ENCODE results near the gene PPA2. TPM values are rescaled to one million over a fixed set of nuclear protein-coding genes. Genes with fewer than 3 reads are reported as not detected.

PPA2 gene
- polyA plus RNA-seq, 1 donor from 2014 or later: 151 TPM

DNA sequence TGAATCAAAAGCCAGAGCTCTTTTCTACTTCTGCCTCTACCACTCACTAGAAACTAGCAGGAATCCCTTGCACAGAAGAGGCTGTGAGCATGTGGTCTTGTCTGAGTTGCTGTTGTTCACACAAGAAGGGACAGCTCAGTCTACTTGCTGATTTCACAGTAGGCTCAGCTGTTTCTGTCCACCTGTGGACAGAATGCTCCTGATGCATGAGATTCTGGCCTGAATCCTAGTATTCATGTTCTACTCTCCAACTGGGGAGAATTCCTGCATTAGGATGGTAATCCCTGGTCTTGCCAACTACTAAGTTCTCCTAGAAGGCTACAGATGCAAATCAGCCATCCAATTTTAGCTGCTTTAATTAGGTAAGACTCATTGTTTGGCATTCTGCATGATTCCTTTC, 112.8 kb downstream of the PPA2 start:
- TF ChIP-seq SMC3 (conservative IDR thresholded peaks at IDR 0.05; ENCODE audit: poor library complexity) (no peak), POLR2AphosphoS5 (IDR thresholded peaks at IDR 0.05) (no peak), REST (IDR thresholded peaks at IDR 0.05; ENCODE audit: borderline replicate concordance) (no peak), CTCF (IDR thresholded peaks at IDR 0.05; ENCODE audit: poor library complexity, severe bottlenecking) (no peak), EP300 (conservative IDR thresholded peaks at IDR 0.05; ENCODE audit: poor library complexity, severe bottlenecking) (no peak), TAF1 (IDR thresholded peaks at IDR 0.05; ENCODE audit: low read depth) (no peak), RAD21 (conservative IDR thresholded peaks at IDR 0.05) (no peak), MXI1 (conservative IDR thresholded peaks at IDR 0.05; ENCODE audit: poor library complexity, severe bottlenecking) (no peak), EZH2 (IDR thresholded peaks at IDR 0.05; ENCODE audit: borderline replicate concordance, insufficient read depth, low read length, poor library complexity, severe bottlenecking) (no peak)
- no peaks in the 10 kb centered on the region for H3K27me3 ChIP-seq (ENCODE audit: insufficient read depth, low read depth, low read length)
- H3K9me2 ChIP-seq (ENCODE audit: insufficient read depth, low read length): no peaks in the 10 kb centered on the region

DNA sequence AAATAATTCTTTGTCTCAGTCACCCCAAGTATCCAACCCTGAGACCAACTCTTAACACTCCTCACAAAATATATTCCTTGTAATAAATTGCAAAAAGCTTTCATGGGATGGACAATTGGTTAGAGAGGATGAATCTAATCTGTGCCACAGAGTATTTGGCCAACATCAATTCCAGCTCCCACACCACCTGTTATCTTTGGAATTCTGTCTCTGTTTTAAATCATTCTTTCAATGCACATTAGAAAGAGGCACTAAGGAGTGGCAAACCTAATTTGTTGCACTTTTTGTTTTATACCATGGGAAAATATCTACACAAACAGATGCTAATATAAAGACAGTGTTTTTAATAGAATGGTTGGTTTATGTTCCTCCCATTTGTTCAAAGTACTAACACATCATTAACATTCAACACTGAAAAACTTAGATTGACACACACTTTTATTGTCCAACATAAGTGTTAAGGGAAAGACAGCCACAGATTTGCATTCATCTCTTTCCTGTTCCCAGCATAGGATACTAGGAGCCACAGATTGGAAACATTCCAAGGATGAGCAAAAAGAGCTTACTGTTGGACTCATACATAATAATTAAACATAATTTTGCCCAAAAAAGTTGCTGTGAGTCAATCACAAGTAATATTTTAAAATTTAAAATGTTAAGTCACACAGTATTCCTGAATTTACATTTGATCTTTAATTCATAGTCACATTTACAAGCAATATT, 116.4 kb downstream of the PPA2 start:
- no peak overlapping the region for H3K9ac ChIP-seq (ENCODE audit: low read length)
- no peak overlapping the region for H2AFZ ChIP-seq (ENCODE audit: low read depth, low read length)
- H3K79me2 ChIP-seq (replicated peaks; ENCODE audit: insufficient read depth, low read length): no peaks in the 10 kb centered on the region
- TF ChIP-seq SMC3 (conservative IDR thresholded peaks at IDR 0.05; ENCODE audit: poor library complexity): no peak
- TF ChIP-seq REST (IDR thresholded peaks at IDR 0.05; ENCODE audit: borderline replicate concordance): no peak
- no peak for TF ChIP-seq EZH2 (IDR thresholded peaks at IDR 0.05; ENCODE audit: borderline replicate concordance, insufficient read depth, low read length, poor library complexity, severe bottlenecking)
- H3K9me3 ChIP-seq (ENCODE audit: low read length): no peaks in the 10 kb centered on the region
- H3K36me3 ChIP-seq (ENCODE audit: insufficient read depth, low read length): no peaks in the 10 kb centered on the region
- H3K27me3 ChIP-seq (ENCODE audit: insufficient read depth, low read depth, low read length): no peaks in the 10 kb centered on the region
- H3K4me2 ChIP-seq (ENCODE audit: low read length): no peak overlapping the region
- H3K9me2 ChIP-seq (ENCODE audit: insufficient read depth, low read length): no peaks in the 10 kb centered on the region
- H3K27ac ChIP-seq (ENCODE audit: low read length): no peak overlapping the region
- H4K20me1 ChIP-seq (ENCODE audit: insufficient read depth): no peaks in the 10 kb centered on the region
- no peak overlapping the region for H3K4me3 ChIP-seq (ENCODE audit: low read length)
- no peaks in the 10 kb centered on the region for H3F3A ChIP-seq (ENCODE audit: insufficient read depth, low read length, poor library complexity, severe bottlenecking)

More for the DNA sequence above, 112.8 kb downstream of the PPA2 start:
- Histone ChIP-seq H3F3A (ENCODE audit: insufficient read depth, low read length, poor library complexity, severe bottlenecking) (no peaks in the 10 kb centered on the region), H3K36me3 (ENCODE audit: insufficient read depth, low read length) (no peaks in the 10 kb centered on the region), H3K79me2 (replicated peaks; ENCODE audit: insufficient read depth, low read length) (no peaks in the 10 kb centered on the region), H2AFZ (ENCODE audit: low read depth, low read length) (no peak overlapping the region), H3K9ac (ENCODE audit: low read length) (no peak overlapping the region), H3K9me3 (ENCODE audit: low read length) (no peaks in the 10 kb centered on the region), H4K20me1 (ENCODE audit: insufficient read depth) (no peaks in the 10 kb centered on the region), H3K4me3 (ENCODE audit: low read length) (no peak overlapping the region), H3K4me2 (ENCODE audit: low read length) (no peak overlapping the region), H3K27ac (ENCODE audit: low read length) (no peak overlapping the region)

Measured in neural cell (in vitro differentiated cells).